Lower leg skin (tissue), 4 donors: ENCODE measurements around the gene PIAS3. TPM values are rescaled to one million over a fixed set of nuclear protein-coding genes. Genes with fewer than 3 reads are reported as not detected.

ENCODE experiments used
- DNase-seq, 2 donors: peaks; one replicate each; pipeline ENCODE4 v3.0.0-alpha.2; 2019; ENCODE audit warnings: low spot score in 2 of 2
- H3K4me3 ChIP-seq: fragments of 200-600 bp; sonication (generic); 2 replicates; pipeline ENCODE4 v1.5.1; 2017; ENCODE audit warnings: mild to moderate bottlenecking, low read depth; ENCODE audit not compliant: poor library complexity, severe bottlenecking
- POLR2A ChIP-seq, 2 donors: fragments of 450-650 bp; IDR thresholded peaks; one replicate each; pipeline ENCODE4 v1.6.1; 2016 to 2017; ENCODE audit warnings: antibody characterized with exemption in 2 of 2, mild to moderate bottlenecking in 1 of 2, moderate library complexity in 1 of 2
- WGBS, 2 donors: methylation state at CpG; one replicate each; pipeline ENCODE4 v1.1.5; 2018; 5-methylcytosine and 5-hydroxymethylcytosine counted together
- intact Hi-C: fragments of 100-400 bp; cut with DNase I; formaldehyde crosslinking; loops from one replicate; pipeline ENCODE4 v1.15.0; 2023; ENCODE audit warnings: low total_unique reads
- total RNA-seq, 4 donors: library from RNA; depleted of rRNA; stranded (reverse); fragments of >200 nt; gene quantifications; one replicate each; pipeline ENCODE4 v1.1.0, GENCODE V29; 2016
- TF ChIP-seq, protein P1 (sequence below), 3 donors: fragments of 450-650 bp; IDR thresholded peaks; one replicate each; pipeline ENCODE4 v1.5.1; 2016; ENCODE audit warnings: antibody characterized with exemption in 3 of 3, mild to moderate bottlenecking in 3 of 3, moderate library complexity in 2 of 3

Gene PIAS3
- total RNA-seq, 4 donors from 2014 or later: 22.8 to 47.7 (median 33.0) TPM

GRCh38 chr1:145871994-145872924, 13.4 kb upstream of the PIAS3 start:
- peak; percentile 59 to 95 for DNase-seq
- TF ChIP-seq, protein P1, sequence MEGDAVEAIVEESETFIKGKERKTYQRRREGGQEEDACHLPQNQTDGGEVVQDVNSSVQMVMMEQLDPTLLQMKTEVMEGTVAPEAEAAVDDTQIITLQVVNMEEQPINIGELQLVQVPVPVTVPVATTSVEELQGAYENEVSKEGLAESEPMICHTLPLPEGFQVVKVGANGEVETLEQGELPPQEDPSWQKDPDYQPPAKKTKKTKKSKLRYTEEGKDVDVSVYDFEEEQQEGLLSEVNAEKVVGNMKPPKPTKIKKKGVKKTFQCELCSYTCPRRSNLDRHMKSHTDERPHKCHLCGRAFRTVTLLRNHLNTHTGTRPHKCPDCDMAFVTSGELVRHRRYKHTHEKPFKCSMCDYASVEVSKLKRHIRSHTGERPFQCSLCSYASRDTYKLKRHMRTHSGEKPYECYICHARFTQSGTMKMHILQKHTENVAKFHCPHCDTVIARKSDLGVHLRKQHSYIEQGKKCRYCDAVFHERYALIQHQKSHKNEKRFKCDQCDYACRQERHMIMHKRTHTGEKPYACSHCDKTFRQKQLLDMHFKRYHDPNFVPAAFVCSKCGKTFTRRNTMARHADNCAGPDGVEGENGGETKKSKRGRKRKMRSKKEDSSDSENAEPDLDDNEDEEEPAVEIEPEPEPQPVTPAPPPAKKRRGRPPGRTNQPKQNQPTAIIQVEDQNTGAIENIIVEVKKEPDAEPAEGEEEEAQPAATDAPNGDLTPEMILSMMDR (IDR thresholded peaks at IDR 0.05): no peak
- TF ChIP-seq POLR2A (IDR thresholded peaks at IDR 0.05): no peak
- peak overlapping the region; percentile 11 for H3K4me3 ChIP-seq
- intact Hi-C loops: no loop called here
- 21 to 42% methylated on average over 42 to 47 of the region's 47 CpGs for WGBS, 2 donors

- intact Hi-C loops: no loop called here
- WGBS, 2 donors: 86% methylated on average over 4 of the region's 4 CpGs
- TF ChIP-seq, protein P1 (IDR thresholded peaks at IDR 0.05): no peak
- TF ChIP-seq POLR2A (IDR thresholded peaks at IDR 0.05): no peak
- no peak for DNase-seq
- no peak overlapping the region for H3K4me3 ChIP-seq
These were observed 9.4 kb upstream of the PIAS3 start for GRCh38 chr1:145868232-145868631.

DNA sequence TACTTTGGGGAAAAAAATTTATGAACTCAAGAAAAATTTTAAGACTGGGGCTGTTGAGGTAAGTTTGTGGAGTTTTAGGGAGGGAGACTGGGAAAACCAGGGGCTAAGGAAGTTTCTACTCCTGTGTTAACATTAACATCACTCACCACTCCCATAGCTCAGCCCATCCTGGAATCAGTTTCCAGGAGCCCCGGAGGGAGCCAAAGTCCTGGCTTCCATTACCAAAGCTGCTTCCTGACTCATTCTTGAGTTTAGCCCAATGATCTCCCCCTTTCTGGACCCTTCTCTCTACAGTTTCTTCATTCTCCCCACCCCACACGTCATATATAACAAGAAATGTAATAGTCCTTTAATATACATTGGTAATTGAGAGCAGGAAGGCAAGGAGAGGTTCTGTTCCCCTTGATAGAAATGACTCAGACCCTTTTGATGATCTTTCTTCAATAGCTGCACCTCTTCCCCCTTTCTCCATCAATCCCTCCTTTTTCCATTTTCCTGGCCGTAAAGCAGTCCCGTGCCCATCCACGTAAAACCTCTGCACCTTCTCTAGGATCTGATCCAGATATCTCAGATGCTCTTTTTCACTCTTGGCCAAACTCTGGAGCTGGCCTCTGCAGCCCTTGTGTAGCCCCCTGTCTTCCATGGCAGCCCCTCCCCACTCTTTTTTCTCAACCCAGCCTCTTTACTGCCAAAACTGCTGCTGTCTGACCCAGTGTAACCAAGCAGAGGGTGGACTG, 4.6 kb upstream of the PIAS3 start:
- DNase-seq: no peak
- WGBS, 2 donors: 66 to 67% methylated on average over 5 of the region's 5 CpGs
- TF ChIP-seq, protein P1 (IDR thresholded peaks at IDR 0.05): no peak
- no peak for TF ChIP-seq POLR2A (IDR thresholded peaks at IDR 0.05)
- H3K4me3 ChIP-seq: no peak overlapping the region
- intact Hi-C loops: no loop called here

DNA sequence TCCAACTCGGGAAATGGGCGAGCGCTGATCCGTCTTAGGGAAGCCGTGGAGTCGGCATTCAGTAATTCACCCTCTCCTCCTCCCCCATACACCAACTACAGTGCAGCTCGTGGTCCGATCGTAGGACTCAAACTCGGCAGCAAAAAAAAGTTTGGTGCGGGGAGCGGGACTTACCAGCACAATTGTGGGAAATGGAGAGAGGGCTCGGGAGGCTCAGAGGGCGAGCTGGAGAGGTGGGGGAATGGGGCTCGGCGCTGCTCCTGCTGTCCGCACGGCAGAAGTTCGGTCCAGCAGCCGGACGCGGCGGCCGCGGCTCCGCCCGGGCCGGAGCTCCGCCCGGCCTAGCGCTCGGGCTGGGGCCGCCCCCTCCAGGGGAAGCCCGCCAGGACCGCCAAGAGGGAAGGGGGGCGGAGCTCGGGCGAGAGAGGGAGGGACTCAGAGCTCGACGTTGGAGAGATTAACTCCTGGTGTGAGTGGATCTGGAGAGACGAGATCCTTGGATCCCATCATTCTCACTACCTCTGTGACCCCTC, 676 bp upstream of the PIAS3 start:
- TF ChIP-seq POLR2A (IDR thresholded peaks at IDR 0.05): no peak
- peak; percentile 90 to 98 for DNase-seq
- WGBS, 2 donors: 0 to 1% methylated on average over 39 to 41 of the region's 41 CpGs
- intact Hi-C loops: no loop called here
- H3K4me3 ChIP-seq: peak overlapping the region; percentile 74

DNA sequence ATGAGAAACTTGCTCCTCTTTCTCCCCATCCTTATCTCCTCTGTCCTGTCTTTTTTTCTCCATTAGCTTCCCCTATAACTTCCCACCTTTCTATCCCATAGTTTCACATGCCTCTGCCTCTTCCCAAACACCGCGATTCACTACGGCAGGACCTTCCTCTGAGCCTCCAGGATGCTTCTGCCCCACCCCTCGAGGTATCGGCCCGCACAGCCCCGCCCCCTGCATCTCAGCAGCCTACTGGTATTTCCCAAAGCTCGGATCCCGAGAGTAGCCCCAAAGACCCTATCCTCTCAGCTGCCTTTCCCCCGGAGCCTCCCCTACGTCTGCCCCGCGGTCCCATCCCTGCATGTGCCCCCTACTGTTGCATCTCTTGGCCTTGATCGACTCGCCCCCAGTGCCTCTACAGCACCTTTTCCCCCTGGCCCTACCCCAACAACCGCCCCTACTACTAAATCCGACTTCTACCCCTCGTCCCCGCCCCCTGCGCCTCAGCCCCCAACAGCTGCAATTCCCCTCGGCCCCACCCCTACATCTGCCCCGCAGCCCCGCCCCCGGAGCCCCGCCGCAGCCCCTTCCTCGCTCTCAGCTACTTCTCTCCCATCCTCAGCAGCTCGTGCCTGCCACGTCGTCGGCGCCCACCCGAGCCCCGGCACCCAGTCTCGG, 512 bp downstream of the PIAS3 start:
- H3K4me3 ChIP-seq: peak overlapping the region; percentile 74
- TF ChIP-seq, protein P1 (IDR thresholded peaks at IDR 0.05): no peak
- TF ChIP-seq POLR2A (IDR thresholded peaks at IDR 0.05): no peak
- intact Hi-C loops: no loop called here
- peak; percentile 52 to 91 for DNase-seq
- 0 to 1% methylated on average over 24 to 33 of the region's 35 CpGs for WGBS, 2 donors
